WTC11 (cell line): Measurements from ENCODE around the gene SAYSD1.

Experiments used
- CREB1 ChIP-seq: sonication (generic); formaldehyde crosslinking; IDR thresholded peaks from 2 replicates; pipeline ENCODE4 v1.8.0; 2023; ENCODE audit warnings: mild to moderate bottlenecking, missing genetic modification reagents
- ESRRA ChIP-seq: sonication (generic); formaldehyde crosslinking; IDR thresholded peaks from 2 replicates; pipeline ENCODE4 v1.8.1; 2022; ENCODE audit warnings: mild to moderate bottlenecking, missing genetic modification reagents, borderline replicate concordance
- USF2 ChIP-seq: sonication (generic); formaldehyde crosslinking; IDR thresholded peaks from 2 replicates; pipeline ENCODE4 v1.8.1; 2023; ENCODE audit warnings: mild to moderate bottlenecking, missing genetic modification reagents, moderate library complexity
- ZNF512 ChIP-seq: sonication (generic); formaldehyde crosslinking; IDR thresholded peaks from 2 replicates; pipeline ENCODE4 v1.8.1; 2022; ENCODE audit warnings: missing genetic modification reagents, borderline replicate concordance
- TF ChIP-seq, protein P1 (sequence below): fragments of 200-600 bp; IDR thresholded peaks from 2 replicates; pipeline ENCODE4 v1.8.0; 2022; ENCODE audit warnings: antibody characterized with exemption
- TF ChIP-seq, protein P2 (sequence below): sonication (generic); formaldehyde crosslinking; conservative IDR thresholded peaks from 2 replicates; pipeline ENCODE4 v1.8.1; 2022; ENCODE audit warnings: mild to moderate bottlenecking, missing genetic modification reagents
- TF ChIP-seq, protein P3 (sequence below): sonication (generic); formaldehyde crosslinking; IDR thresholded peaks from 2 replicates; pipeline ENCODE4 v1.8.1; 2022; ENCODE audit warnings: low read depth, mild to moderate bottlenecking, moderate library complexity, missing genetic modification reagents, borderline replicate concordance

GRCh38 chr6:39058471-39059147, 56.4 kb downstream of the SAYSD1 start:
- TF ChIP-seq ZNF512 (CRISPR knock-in tag) (no peak), USF2 (CRISPR knock-in tag) (no peak), ESRRA (CRISPR knock-in tag) (no peak), CREB1 (CRISPR knock-in tag) (no peak)
- TF ChIP-seq, protein P1, sequence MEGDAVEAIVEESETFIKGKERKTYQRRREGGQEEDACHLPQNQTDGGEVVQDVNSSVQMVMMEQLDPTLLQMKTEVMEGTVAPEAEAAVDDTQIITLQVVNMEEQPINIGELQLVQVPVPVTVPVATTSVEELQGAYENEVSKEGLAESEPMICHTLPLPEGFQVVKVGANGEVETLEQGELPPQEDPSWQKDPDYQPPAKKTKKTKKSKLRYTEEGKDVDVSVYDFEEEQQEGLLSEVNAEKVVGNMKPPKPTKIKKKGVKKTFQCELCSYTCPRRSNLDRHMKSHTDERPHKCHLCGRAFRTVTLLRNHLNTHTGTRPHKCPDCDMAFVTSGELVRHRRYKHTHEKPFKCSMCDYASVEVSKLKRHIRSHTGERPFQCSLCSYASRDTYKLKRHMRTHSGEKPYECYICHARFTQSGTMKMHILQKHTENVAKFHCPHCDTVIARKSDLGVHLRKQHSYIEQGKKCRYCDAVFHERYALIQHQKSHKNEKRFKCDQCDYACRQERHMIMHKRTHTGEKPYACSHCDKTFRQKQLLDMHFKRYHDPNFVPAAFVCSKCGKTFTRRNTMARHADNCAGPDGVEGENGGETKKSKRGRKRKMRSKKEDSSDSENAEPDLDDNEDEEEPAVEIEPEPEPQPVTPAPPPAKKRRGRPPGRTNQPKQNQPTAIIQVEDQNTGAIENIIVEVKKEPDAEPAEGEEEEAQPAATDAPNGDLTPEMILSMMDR = no peak
- TF ChIP-seq, protein P2, sequence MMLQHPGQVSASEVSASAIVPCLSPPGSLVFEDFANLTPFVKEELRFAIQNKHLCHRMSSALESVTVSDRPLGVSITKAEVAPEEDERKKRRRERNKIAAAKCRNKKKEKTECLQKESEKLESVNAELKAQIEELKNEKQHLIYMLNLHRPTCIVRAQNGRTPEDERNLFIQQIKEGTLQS (CRISPR knock-in tag) = no peak
- TF ChIP-seq, protein P3, sequence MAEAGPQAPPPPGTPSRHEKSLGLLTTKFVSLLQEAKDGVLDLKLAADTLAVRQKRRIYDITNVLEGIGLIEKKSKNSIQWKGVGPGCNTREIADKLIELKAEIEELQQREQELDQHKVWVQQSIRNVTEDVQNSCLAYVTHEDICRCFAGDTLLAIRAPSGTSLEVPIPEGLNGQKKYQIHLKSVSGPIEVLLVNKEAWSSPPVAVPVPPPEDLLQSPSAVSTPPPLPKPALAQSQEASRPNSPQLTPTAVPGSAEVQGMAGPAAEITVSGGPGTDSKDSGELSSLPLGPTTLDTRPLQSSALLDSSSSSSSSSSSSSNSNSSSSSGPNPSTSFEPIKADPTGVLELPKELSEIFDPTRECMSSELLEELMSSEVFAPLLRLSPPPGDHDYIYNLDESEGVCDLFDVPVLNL = no peak
